GM23338 (cell line): ENCODE results near the gene ATXN2.

Source experiments
- EZH2 ChIP-seq: fragments of 200-600 bp; sonication (generic); IDR thresholded peaks from one replicate; pipeline ENCODE4 v1.8.0; 2017; ENCODE audit warnings: antibody characterized with exemption, mild to moderate bottlenecking, low read depth; ENCODE audit not compliant: unreplicated experiment
- EZH2phosphoT487 ChIP-seq: fragments of 200-600 bp; sonication (generic); IDR thresholded peaks from one replicate; pipeline ENCODE4 v1.8.1; 2018; ENCODE audit warnings: antibody characterized with exemption; ENCODE audit not compliant: unreplicated experiment
- JUNB ChIP-seq: IDR thresholded peaks from one replicate; pipeline ENCODE4 v1.6.1; 2016; ENCODE audit warnings: antibody characterized with exemption; ENCODE audit not compliant: unreplicated experiment
- NANOG ChIP-seq: IDR thresholded peaks from 2 replicates; pipeline ENCODE4 v1.6.1; 2016; ENCODE audit warnings: antibody characterized with exemption, borderline replicate concordance
- POLR2AphosphoS5 ChIP-seq: IDR thresholded peaks from 2 replicates; pipeline ENCODE4 v1.6.1; 2016; ENCODE audit warnings: antibody characterized with exemption, low read depth
- ZNF331 ChIP-seq: fragments of 250-450 bp; sonication (Bioruptor Pico); IDR thresholded peaks from 2 replicates; pipeline ENCODE4 v1.5.0; 2020; ENCODE audit warnings: low read depth, mild to moderate bottlenecking, moderate library complexity
- TF ChIP-seq, protein P1 (sequence below), 2 experiments: fragments of 200-600 bp in 1 of 2; sonication (generic) in 1 of 2; conservative IDR thresholded peaks; 2 replicates each; pipeline versions ENCODE4 v1.5.1 to v1.6.1; 2016 to 2017; ENCODE audit warnings: antibody characterized with exemption in 2 of 2, low read depth in 2 of 2, mild to moderate bottlenecking in 2 of 2, moderate library complexity in 1 of 2
- TF ChIP-seq, protein P2 (sequence below): IDR thresholded peaks from one replicate; pipeline ENCODE4 v1.6.1; 2018; ENCODE audit warnings: antibody characterized with exemption; ENCODE audit not compliant: unreplicated experiment
- TF ChIP-seq, protein P3 (sequence below): IDR thresholded peaks from 2 replicates; pipeline ENCODE4 v1.6.1; 2016; ENCODE audit warnings: antibody characterized with exemption

DNA sequence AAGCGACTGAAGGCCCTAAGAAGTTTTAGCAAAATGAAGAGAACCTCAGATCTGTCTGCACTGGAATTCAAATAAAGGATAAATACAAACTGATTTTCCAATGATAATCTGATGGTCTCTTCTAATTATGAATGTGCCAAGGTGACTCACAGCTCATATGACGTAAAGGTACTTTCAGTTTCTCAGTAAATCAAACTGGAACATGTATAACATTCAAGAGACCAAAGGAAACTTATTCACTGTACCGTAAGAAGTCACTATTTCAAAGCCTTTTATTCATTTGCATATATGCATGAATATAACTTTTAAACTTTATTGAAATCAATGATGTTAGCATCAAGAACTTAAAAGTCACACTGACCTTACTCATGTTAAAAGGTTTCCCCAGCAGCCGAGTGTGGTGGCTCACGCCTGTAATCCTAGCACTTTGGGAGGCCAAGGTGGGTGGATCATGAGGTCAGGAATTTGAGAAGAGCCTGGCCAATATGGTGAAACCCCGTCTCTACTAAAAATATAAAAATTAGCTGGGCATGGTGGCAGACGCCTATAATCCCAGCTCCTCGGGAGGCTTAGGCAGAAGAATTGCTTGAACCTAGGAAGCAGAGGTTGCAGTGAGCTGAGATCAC is 52.2 kb downstream of the ATXN2 start:
- no peak for TF ChIP-seq POLR2AphosphoS5
- TF ChIP-seq, protein P1, sequence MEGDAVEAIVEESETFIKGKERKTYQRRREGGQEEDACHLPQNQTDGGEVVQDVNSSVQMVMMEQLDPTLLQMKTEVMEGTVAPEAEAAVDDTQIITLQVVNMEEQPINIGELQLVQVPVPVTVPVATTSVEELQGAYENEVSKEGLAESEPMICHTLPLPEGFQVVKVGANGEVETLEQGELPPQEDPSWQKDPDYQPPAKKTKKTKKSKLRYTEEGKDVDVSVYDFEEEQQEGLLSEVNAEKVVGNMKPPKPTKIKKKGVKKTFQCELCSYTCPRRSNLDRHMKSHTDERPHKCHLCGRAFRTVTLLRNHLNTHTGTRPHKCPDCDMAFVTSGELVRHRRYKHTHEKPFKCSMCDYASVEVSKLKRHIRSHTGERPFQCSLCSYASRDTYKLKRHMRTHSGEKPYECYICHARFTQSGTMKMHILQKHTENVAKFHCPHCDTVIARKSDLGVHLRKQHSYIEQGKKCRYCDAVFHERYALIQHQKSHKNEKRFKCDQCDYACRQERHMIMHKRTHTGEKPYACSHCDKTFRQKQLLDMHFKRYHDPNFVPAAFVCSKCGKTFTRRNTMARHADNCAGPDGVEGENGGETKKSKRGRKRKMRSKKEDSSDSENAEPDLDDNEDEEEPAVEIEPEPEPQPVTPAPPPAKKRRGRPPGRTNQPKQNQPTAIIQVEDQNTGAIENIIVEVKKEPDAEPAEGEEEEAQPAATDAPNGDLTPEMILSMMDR (conservative IDR thresholded peaks at IDR 0.05; ENCODE audit: low read depth in 2 of 2): no peak
- TF ChIP-seq EZH2phosphoT487: no peak
- TF ChIP-seq, protein P2, sequence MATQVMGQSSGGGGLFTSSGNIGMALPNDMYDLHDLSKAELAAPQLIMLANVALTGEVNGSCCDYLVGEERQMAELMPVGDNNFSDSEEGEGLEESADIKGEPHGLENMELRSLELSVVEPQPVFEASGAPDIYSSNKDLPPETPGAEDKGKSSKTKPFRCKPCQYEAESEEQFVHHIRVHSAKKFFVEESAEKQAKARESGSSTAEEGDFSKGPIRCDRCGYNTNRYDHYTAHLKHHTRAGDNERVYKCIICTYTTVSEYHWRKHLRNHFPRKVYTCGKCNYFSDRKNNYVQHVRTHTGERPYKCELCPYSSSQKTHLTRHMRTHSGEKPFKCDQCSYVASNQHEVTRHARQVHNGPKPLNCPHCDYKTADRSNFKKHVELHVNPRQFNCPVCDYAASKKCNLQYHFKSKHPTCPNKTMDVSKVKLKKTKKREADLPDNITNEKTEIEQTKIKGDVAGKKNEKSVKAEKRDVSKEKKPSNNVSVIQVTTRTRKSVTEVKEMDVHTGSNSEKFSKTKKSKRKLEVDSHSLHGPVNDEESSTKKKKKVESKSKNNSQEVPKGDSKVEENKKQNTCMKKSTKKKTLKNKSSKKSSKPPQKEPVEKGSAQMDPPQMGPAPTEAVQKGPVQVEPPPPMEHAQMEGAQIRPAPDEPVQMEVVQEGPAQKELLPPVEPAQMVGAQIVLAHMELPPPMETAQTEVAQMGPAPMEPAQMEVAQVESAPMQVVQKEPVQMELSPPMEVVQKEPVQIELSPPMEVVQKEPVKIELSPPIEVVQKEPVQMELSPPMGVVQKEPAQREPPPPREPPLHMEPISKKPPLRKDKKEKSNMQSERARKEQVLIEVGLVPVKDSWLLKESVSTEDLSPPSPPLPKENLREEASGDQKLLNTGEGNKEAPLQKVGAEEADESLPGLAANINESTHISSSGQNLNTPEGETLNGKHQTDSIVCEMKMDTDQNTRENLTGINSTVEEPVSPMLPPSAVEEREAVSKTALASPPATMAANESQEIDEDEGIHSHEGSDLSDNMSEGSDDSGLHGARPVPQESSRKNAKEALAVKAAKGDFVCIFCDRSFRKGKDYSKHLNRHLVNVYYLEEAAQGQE: no peak
- no peak for TF ChIP-seq EZH2
- no peak for TF ChIP-seq NANOG
- TF ChIP-seq JUNB: no peak
- TF ChIP-seq, protein P3, sequence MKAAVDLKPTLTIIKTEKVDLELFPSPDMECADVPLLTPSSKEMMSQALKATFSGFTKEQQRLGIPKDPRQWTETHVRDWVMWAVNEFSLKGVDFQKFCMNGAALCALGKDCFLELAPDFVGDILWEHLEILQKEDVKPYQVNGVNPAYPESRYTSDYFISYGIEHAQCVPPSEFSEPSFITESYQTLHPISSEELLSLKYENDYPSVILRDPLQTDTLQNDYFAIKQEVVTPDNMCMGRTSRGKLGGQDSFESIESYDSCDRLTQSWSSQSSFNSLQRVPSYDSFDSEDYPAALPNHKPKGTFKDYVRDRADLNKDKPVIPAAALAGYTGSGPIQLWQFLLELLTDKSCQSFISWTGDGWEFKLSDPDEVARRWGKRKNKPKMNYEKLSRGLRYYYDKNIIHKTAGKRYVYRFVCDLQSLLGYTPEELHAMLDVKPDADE: no peak
- TF ChIP-seq ZNF331 (CRISPR knock-in tag): no peak
